Muscle layer of colon (tissue), 2 donors: ENCODE results near the gene CACNA1C.

Source experiments
- H3K27ac ChIP-seq: one replicate; pipeline ENCODE4 v1.7.0; 2013; ENCODE audit warnings: low read depth, mild to moderate bottlenecking, low read length, moderate library complexity
- H3K27me3 ChIP-seq, 2 donors: one replicate each; pipeline ENCODE4 v1.7.0; 2013; ENCODE audit warnings: low read length in 2 of 2, mild to moderate bottlenecking in 2 of 2; ENCODE audit not compliant: insufficient read depth in 2 of 2, control insufficient read depth in 1 of 2
- H3K36me3 ChIP-seq: one replicate; pipeline ENCODE4 v1.7.0; 2013; ENCODE audit warnings: mild to moderate bottlenecking, low read length; ENCODE audit not compliant: insufficient read depth
- H3K4me1 ChIP-seq: one replicate; pipeline ENCODE4 v1.7.0; 2013; ENCODE audit warnings: mild to moderate bottlenecking, low read length; ENCODE audit not compliant: insufficient read depth
- H3K4me3 ChIP-seq, 2 donors: one replicate each; pipeline ENCODE4 v1.7.0; 2013; ENCODE audit warnings: low read length in 2 of 2, low read depth in 1 of 2, mild to moderate bottlenecking in 1 of 2, moderate library complexity in 1 of 2
- H3K9ac ChIP-seq: one replicate; pipeline ENCODE4 v1.7.0; 2013; ENCODE audit warnings: low read length
- H3K9me3 ChIP-seq: one replicate; pipeline ENCODE4 v1.7.0; 2013; ENCODE audit warnings: mild to moderate bottlenecking, low read length
- donor health status: abdominal sarcoma.
- donor health status: Adenocarcinoma of cecum.

The CACNA1C gene

GRCh38 chr12:2456813-2457186, 404.0 kb downstream of the CACNA1C start:
- H3K36me3 ChIP-seq, result peaks cover 31% of the 10 kb centered on the region
- H3K27ac ChIP-seq, result no peak overlapping the region
- H3K27me3 ChIP-seq, result no peaks in the 10 kb centered on the region
- no peak overlapping the region for H3K4me3 ChIP-seq
- no peaks in the 10 kb centered on the region for H3K9me3 ChIP-seq
- peaks cover 7% of the 10 kb centered on the region for H3K4me1 ChIP-seq
- H3K9ac ChIP-seq, result no peak overlapping the region

- H3K36me3 ChIP-seq, result peaks cover 34% of the 10 kb centered on the region
- no peak overlapping the region for H3K4me3 ChIP-seq
- no peaks in the 10 kb centered on the region for H3K27me3 ChIP-seq
- H3K9ac ChIP-seq, result no peak overlapping the region
- H3K27ac ChIP-seq, result no peak overlapping the region
- peaks cover 6% of the 10 kb centered on the region for H3K4me1 ChIP-seq
- H3K9me3 ChIP-seq, result no peaks in the 10 kb centered on the region
Measured at GRCh38 chr12:2457215-2457932, 404.6 kb downstream of the CACNA1C start.

DNA sequence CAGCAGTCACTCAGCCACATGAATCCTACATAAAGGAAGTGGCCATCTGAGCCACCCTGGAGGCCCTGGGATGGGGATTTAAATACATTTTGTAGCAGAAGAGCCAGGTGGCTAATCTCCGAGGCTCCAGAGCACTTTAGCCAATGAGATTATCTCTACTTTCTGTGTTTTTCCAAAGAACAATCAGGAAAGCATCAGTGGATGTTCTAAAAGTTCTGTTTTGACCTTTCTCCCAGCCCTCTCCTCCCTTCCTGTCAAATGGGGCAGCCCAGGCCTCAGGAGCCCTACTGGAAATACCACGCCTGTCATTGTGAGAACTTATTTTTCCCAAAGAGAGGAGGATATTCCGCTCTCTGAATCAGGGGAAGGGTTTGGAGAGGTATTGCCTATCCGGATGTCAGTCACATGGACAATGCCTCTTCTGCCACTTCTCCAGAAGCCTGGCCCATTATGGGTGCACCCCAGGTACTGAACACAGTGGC, 405.2 kb downstream of the CACNA1C start:
- H3K4me3 ChIP-seq, result no peak overlapping the region
- no peaks in the 10 kb centered on the region for H3K27me3 ChIP-seq
- H3K9ac ChIP-seq, result no peak overlapping the region
- peaks cover 36% of the 10 kb centered on the region for H3K36me3 ChIP-seq
- H3K9me3 ChIP-seq, result no peaks in the 10 kb centered on the region
- peaks cover under 1% of the 10 kb centered on the region for H3K4me1 ChIP-seq
- H3K27ac ChIP-seq, result no peak overlapping the region

DNA sequence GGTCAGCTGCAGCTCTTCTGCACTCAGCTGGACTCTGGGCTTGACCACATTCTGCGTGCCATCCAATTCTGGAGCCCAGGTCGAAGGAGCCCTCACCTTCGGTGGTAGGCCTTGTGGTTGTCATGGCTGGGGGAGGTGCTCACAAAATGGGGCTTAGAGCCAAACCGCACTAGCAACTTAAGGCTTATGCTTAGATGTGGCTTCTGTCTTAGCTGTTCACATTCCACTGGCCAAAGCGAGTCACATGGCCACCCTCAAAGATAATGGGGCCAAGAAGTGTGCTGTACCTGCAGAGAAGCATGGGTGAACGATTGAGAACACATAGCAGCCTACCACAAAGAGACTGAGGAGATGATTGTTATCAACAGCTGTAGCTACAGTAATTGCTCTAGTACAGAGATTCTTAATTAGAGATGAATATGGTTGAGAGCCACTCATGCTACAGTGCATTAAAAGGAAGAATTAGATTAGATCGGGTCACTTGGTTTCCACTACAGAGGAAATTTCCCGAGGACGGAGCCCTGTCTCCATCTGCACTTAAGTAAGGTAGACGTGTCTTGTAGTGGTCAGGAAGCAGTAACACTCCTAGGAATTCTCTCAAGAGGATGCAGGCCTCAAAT, 407.4 kb downstream of the CACNA1C start:
- Histone ChIP-seq H3K9ac (no peak overlapping the region), H3K27ac (no peak overlapping the region), H3K27me3 (no peaks in the 10 kb centered on the region), H3K4me1 (no peaks in the 10 kb centered on the region), H3K36me3 (peaks cover 42% of the 10 kb centered on the region), H3K9me3 (no peaks in the 10 kb centered on the region), H3K4me3 (no peak overlapping the region)

- Histone ChIP-seq H3K4me3 (no peak overlapping the region), H3K36me3 (peaks cover 43% of the 10 kb centered on the region), H3K9me3 (no peaks in the 10 kb centered on the region), H3K4me1 (no peaks in the 10 kb centered on the region), H3K27ac (no peak overlapping the region), H3K27me3 (no peaks in the 10 kb centered on the region), H3K9ac (no peak overlapping the region)
Measured at GRCh38 chr12:2461046-2461445, 408.3 kb downstream of the CACNA1C start.

DNA sequence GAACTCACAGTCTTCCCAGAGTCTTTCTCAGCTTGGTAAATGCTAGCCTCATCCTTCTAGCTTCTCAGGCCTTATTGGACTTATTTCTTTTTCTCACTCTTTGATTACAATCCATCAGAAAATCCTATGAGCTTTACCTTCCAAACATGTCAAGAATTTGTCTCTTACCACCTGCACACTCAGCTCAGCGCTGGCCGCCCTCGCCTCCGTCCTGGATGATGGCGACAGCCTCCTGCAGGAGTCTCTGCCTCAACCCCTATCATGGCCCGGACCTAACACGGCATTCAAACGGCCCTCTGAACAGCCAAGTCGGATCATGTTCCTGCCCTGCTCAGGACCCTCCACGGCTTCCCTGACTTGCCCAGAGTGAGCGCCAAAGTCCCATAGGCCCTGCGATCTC, 408.9 kb downstream of the CACNA1C start:
- H3K27ac ChIP-seq, result no peak overlapping the region
- H3K4me3 ChIP-seq, result no peak overlapping the region
- H3K9me3 ChIP-seq, result no peaks in the 10 kb centered on the region
- no peaks in the 10 kb centered on the region for H3K27me3 ChIP-seq
- H3K4me1 ChIP-seq, result no peaks in the 10 kb centered on the region
- peaks cover 42% of the 10 kb centered on the region for H3K36me3 ChIP-seq
- H3K9ac ChIP-seq, result no peak overlapping the region

- Histone ChIP-seq H3K27ac (no peak overlapping the region), H3K9ac (no peak overlapping the region), H3K27me3 (no peaks in the 10 kb centered on the region), H3K36me3 (peaks cover 42% of the 10 kb centered on the region), H3K9me3 (no peaks in the 10 kb centered on the region), H3K4me3 (no peak overlapping the region), H3K4me1 (no peaks in the 10 kb centered on the region)
Measured at GRCh38 chr12:2462087-2462486, 409.3 kb downstream of the CACNA1C start.

- H3K36me3 ChIP-seq, result peaks cover 36% of the 10 kb centered on the region
Measured at GRCh38 chr12:2463719-2464118, 410.9 kb downstream of the CACNA1C start.

GRCh38 chr12:2465681-2466080, 412.9 kb downstream of the CACNA1C start:
- Histone ChIP-seq H3K4me1 (no peaks in the 10 kb centered on the region), H3K9me3 (no peaks in the 10 kb centered on the region), H3K36me3 (peaks cover 30% of the 10 kb centered on the region), H3K27me3 (no peaks in the 10 kb centered on the region), H3K27ac (no peak overlapping the region), H3K4me3 (no peak overlapping the region), H3K9ac (no peak overlapping the region)

More at GRCh38 chr12:2463719-2464118, 410.9 kb downstream of the CACNA1C start:
- Histone ChIP-seq H3K9me3 (no peaks in the 10 kb centered on the region), H3K27ac (no peak overlapping the region), H3K4me3 (no peak overlapping the region), H3K27me3 (no peaks in the 10 kb centered on the region), H3K9ac (no peak overlapping the region), H3K4me1 (no peaks in the 10 kb centered on the region)

- Histone ChIP-seq H3K9me3 (no peaks in the 10 kb centered on the region), H3K9ac (no peak overlapping the region), H3K4me1 (no peaks in the 10 kb centered on the region), H3K36me3 (peaks cover 25% of the 10 kb centered on the region), H3K27me3 (no peaks in the 10 kb centered on the region), H3K27ac (no peak overlapping the region), H3K4me3 (no peak overlapping the region)
Measured at GRCh38 chr12:2466211-2466610, 413.4 kb downstream of the CACNA1C start.

- Histone ChIP-seq H3K36me3 (peaks cover 17% of the 10 kb centered on the region), H3K9me3 (no peaks in the 10 kb centered on the region), H3K4me1 (no peaks in the 10 kb centered on the region), H3K27me3 (no peaks in the 10 kb centered on the region), H3K4me3 (no peak overlapping the region), H3K9ac (no peak overlapping the region), H3K27ac (no peak overlapping the region)
Measured at GRCh38 chr12:2467447-2468195, 414.8 kb downstream of the CACNA1C start.
